B cell (primary cell): ENCODE results near the gene BMPER.

ENCODE experiments used
- CTCF ChIP-seq: fragments of 200-600 bp; IDR thresholded peaks from one replicate; pipeline ENCODE4 v1.8.0; 2022; ENCODE audit warnings: antibody characterized with exemption, mild to moderate bottlenecking
- EZH2 ChIP-seq: IDR thresholded peaks from 2 replicates; pipeline ENCODE4 v1.6.1; 2012; ENCODE audit warnings: borderline replicate concordance, low read depth, mild to moderate bottlenecking, moderate library complexity, low read length; ENCODE audit not compliant: insufficient read depth, poor library complexity, severe bottlenecking

- TF ChIP-seq CTCF (no peak), EZH2 (no peak)
These were observed 131.8 kb downstream of the BMPER start for GRCh38 chr7:34036972-34037792.
